ENCODE data around the gene TRAIP.

TRAIP gene

DNA sequence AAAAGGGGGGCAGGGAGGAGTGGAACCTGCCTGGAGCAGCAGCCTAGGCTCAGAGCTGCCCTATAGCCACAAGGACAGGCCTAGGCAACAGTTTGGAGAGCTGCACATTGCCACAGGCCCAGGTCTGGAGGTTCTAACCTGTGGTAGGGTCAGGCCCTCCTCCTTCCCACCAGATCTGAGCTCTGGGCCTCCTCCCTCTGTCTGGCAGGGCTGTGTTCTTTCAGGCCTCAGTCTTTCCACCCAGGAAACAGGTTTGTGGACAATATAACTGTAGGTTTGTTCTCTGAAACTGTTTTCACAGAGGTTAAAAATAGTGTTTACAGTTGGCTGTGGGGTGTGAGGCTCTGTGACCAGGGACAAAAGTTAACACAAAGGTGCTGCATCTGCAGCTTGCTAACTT is 22.3 kb upstream of the TRAIP start:
- intact Hi-C loops (cut with DNase I), result no loop called here
- DNase-seq, result no peak

DNA sequence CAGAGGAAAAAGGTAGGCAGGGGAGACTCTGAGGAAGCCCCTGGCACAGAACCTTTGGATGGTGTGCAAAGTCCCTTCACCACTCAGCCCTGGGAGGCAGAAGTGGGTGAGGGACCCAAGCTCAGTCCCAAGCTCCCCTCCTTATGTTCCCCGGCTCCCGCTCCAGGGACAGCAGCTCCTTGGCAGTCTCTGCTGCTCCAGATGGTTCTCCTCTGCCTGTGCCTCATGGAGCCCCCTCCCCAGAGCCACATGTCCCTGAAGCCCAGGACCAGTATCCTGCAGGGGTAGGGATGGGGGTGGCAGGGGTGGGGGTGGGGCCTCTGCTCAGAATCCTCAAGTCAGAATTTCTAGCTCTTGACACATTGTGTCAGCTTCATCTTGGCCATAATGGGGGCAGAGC is 21.4 kb upstream of the TRAIP start:
- intact Hi-C loops (cut with DNase I), result no loop called here
- DNase-seq, result no peak

DNA sequence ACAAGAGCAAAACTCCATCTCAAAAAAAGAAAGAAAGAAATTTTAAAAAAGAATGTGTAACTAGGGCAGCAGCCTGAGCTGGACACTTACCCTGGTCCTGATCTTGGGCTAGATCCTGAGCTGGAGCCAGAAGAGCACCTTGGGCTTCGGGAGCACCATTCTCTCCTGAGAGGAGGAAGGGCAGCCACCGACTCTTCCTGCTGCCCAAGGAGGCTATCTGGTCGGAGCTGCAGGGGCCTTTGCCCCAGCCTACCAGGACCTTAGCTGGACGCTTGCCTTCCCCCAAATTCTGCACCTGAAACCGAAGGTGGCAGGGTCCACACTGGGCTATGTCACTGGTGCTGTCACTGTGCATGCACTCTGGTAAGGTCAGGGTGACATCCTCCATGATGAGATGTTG is 20.2 kb upstream of the TRAIP start:
- intact Hi-C loops (cut with DNase I), result no loop called here
- DNase-seq, result no peak

- intact Hi-C loops (cut with DNase I), result no loop called here
- DNase-seq, result no peak
Measured at GRCh38 chr3:49873623-49874022, 17.3 kb upstream of the TRAIP start.

- peak; percentile 21 to 88 (median 56) for DNase-seq
- intact Hi-C loops (cut with DNase I), result no loop called here
Measured at GRCh38 chr3:49872801-49873281, 16.5 kb upstream of the TRAIP start.

- peak in 40 of 42 donors; percentile 38 to 84 (median 64) for DNase-seq
- intact Hi-C loops (cut with DNase I), result no loop called here
Measured at GRCh38 chr3:49871531-49872153, 15.3 kb upstream of the TRAIP start.

- intact Hi-C loops (cut with DNase I), result no loop called here
- peak; percentile 35 to 90 (median 75) for DNase-seq
Measured at GRCh38 chr3:49869525-49870126, 13.3 kb upstream of the TRAIP start, which contains the start of gene CAMKV. Gene CAMKV, minus strand, starts transcription at chr3:49869906. Its CDS starts 7,518 bp downstream, at chr3:49862388.

GRCh38 chr3:49868862-49869466 is 12.6 kb upstream of the TRAIP start:
- intact Hi-C loops (cut with DNase I), result no loop called here
- DNase-seq, result peak in 41 of 42 donors; percentile 24 to 79 (median 57)

DNA sequence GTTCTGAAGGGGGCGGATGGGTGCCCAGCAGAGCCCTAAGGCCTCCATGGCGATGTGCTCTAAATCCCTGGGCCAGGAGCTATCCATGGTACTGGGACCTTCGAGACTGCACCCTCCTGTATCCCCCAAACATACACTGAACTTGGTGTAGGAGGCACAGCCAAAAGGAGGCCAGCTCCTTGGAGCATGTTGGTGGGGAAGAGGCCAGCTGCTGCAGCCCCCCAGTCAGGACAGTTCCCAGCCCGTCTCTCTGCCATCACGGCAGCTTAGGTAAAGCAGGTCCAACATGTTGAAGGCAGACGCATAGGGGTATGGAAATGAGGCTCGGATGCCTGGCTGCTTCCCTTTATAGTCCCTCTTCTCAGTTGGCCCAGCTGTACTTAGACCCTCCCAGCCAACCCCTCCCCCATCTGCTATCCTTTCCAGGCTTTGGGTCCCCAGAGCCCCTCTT is 11.5 kb upstream of the TRAIP start:
- no peak for DNase-seq
- intact Hi-C loops (cut with DNase I), result no loop called here

DNA sequence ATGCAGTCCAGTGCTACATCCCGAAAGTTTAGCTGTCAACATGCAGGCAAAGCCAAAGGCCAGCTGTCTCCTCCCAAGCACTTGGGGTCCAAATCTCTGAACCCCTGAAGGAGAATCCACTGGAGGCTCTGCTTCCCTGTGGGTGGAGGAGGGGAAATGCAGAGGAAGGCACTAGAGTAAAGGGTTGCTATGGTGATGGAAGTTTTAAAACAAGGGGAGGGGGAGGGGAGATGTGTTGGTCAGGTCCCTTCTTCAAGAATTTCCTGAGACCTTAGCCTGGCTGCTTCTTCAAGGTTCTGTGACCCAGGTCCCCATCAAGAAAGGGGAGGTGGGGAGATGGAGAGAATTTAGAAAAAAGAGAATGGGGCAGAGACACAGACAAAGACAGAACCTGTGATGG is 11.0 kb upstream of the TRAIP start:
- intact Hi-C loops (cut with DNase I), result no loop called here
- DNase-seq, result peak in 3 of 42 donors; percentile 40 to 55 (median 49)

GRCh38 chr3:49865198-49865784 is 8.9 kb upstream of the TRAIP start:
- intact Hi-C loops (cut with DNase I), result no loop called here
- DNase-seq, result no peak

GRCh38 chr3:49864505-49864904 is 8.1 kb upstream of the TRAIP start:
- intact Hi-C loops (cut with DNase I), result no loop called here
- no peak for DNase-seq

- intact Hi-C loops (cut with DNase I), result no loop called here
- DNase-seq, result no peak
Measured at GRCh38 chr3:49859576-49860305, 3.4 kb upstream of the TRAIP start.

GRCh38 chr3:49855662-49856061 is 702 bp downstream of the TRAIP start:
- DNase-seq, result no peak
- intact Hi-C loops (cut with DNase I), result no loop called here

DNA sequence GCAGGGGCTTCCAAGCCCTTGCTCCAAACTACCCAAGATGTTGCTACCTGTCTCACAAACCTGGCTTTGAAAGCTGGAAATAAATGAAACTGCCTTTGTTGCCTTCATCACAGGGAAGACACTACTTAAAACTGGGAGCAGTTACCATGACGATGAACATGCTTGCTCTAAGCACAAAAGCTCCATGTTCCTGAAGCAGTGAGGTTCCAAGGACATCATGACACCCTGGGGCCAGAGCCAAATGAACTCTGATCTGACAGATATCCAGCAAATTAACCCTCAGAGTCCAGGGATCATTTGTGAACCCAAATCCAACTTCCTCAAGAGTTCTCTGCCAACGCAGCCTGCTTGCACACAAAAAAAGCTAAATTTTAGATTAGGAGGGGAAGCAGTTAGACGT is 10.7 kb downstream of the TRAIP start:
- DNase-seq, result no peak
- intact Hi-C loops (cut with DNase I), result no loop called here

GRCh38 chr3:49844464-49845183 is 11.7 kb downstream of the TRAIP start:
- intact Hi-C loops (cut with DNase I), result no loop called here
- no peak for DNase-seq

DNA sequence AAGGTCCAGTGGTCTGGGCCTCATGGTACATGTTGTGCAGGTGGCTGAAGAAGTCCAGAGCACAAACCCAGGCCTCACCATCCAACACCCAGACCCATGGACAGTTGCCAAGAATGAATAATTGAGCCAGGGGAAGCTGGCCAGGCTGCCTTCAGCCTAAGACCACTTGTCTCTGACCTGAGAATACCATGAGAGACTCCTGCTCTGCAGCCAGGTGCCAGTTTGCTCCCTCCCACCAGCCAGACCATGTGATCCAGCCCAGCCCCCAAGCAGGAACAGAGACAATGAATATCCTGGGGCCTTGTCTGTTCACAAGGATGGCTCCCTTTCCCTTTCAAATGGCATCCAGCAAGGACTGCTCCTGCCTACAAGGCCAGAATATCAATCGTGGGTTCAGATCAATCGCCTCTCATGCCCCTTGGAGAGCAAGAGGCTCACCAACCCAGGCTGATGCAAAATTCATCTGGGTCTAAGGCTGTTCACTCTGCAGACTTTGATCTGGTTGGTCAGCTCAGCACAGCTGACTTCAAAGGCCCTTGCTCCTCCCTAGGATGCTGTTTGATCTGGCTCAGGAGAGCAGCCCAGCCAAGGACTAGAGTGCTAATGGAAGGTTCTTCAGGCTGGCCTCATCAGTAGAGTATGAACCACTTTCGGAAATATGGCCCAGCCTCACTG is 13.4 kb downstream of the TRAIP start:
- intact Hi-C loops (cut with DNase I), result no loop called here
- DNase-seq, result peak in 3 of 42 donors; percentile 13 to 52 (median 23)

GRCh38 chr3:49841806-49842205 is 14.6 kb downstream of the TRAIP start:
- intact Hi-C loops (cut with DNase I), result no loop called here
- peak; percentile 20 to 95 (median 79) for DNase-seq

Measured in head of caudate nucleus (tissue), 42 donors.